OCI-LY7 (cell line): ENCODE results near the gene MPPED1. TPM values are rescaled to one million over a fixed set of nuclear protein-coding genes. Genes with fewer than 3 reads are reported as not detected.

Experiments
- BruUV-seq: library from RNA; stranded (reverse); fragments of 400-500 nt; replicated peaks from 2 replicates; lab custom pipeline; 2021; lab: Mats Ljungman, UMichigan
- CTCF ChIA-PET: fragments of 300-600 bp; sonication (Branson Sonifier 250); formaldehyde crosslinking; loops from one replicate; lab custom pipeline; 2022; ENCODE audit warnings: antibody characterized with exemption; ENCODE audit not compliant: unreplicated experiment; lab: Charles Lee
- POLR2A ChIA-PET: fragments of 300-600 bp; sonication (Branson Sonifier 250); formaldehyde crosslinking; loops from one replicate; lab custom pipeline; 2022; ENCODE audit warnings: antibody characterized with exemption; lab: Charles Lee
- DNase-seq: peaks from one replicate; pipeline ENCODE4 v3.0.0-alpha.2; 2015; ENCODE audit warnings: low spot score
- H2AFZ ChIP-seq: fragments of 200-600 bp; sonication (generic), shearing (Covaris generic); 2 replicates; pipeline ENCODE4 v1.6.1; 2014; ENCODE audit warnings: mild to moderate bottlenecking, antibody characterized with exemption, low read length, moderate library complexity
- H3K27ac ChIP-seq: fragments of 200-600 bp; sonication (generic); 2 replicates; pipeline ENCODE4 v1.5.1; 2014; ENCODE audit warnings: mixed run types, low read depth, mild to moderate bottlenecking, moderate library complexity, low read length, inconsistent platforms; ENCODE audit not compliant: poor library complexity, severe bottlenecking
- H3K36me3 ChIP-seq: fragments of 200-600 bp; sonication (generic); 2 replicates; pipeline ENCODE4 v1.6.1; 2014; ENCODE audit warnings: mild to moderate bottlenecking, antibody characterized with exemption, low read length, moderate library complexity, mixed read lengths; ENCODE audit not compliant: insufficient read depth
- H3K4me1 ChIP-seq: fragments of 200-600 bp; sonication (generic); 2 replicates; pipeline ENCODE4 v1.5.1; 2014; ENCODE audit warnings: mild to moderate bottlenecking, low read length; ENCODE audit not compliant: insufficient read depth, poor library complexity, severe bottlenecking
- H3K4me2 ChIP-seq: fragments of 200-600 bp; sonication (generic); 2 replicates; pipeline ENCODE4 v1.6.1; 2014; ENCODE audit warnings: mild to moderate bottlenecking, low read length
- H3K4me3 ChIP-seq: fragments of 200-600 bp; sonication (generic); 2 replicates; pipeline ENCODE4 v1.5.1; 2014; ENCODE audit warnings: mild to moderate bottlenecking, low read depth, low read length; ENCODE audit not compliant: poor library complexity, severe bottlenecking
- H3K79me2 ChIP-seq: fragments of 200-600 bp; sonication (generic); 2 replicates; pipeline ENCODE4 v1.6.1; 2016; ENCODE audit warnings: low read depth, mild to moderate bottlenecking, low read length, moderate library complexity, mixed read lengths; ENCODE audit not compliant: insufficient read depth
- H3K9me2 ChIP-seq: fragments of 200-600 bp; sonication (generic); 2 replicates; pipeline ENCODE4 v1.6.1; 2016; ENCODE audit warnings: mild to moderate bottlenecking, low read length, mixed read lengths; ENCODE audit not compliant: insufficient read depth
- H3K9me3 ChIP-seq: fragments of 200-600 bp; sonication (generic); 2 replicates; pipeline ENCODE4 v1.6.1; 2014; ENCODE audit warnings: mild to moderate bottlenecking, mixed run types, low read length, mixed read lengths
- H4K20me1 ChIP-seq: fragments of 200-600 bp; sonication (generic); 2 replicates; pipeline ENCODE4 v1.6.1; 2014; ENCODE audit warnings: mild to moderate bottlenecking, antibody characterized with exemption, low read length, moderate library complexity, mixed read lengths; ENCODE audit not compliant: insufficient read depth
- EZH2phosphoT487 ChIP-seq: fragments of 200-600 bp; sonication (generic); IDR thresholded peaks from 2 replicates; pipeline ENCODE4 v1.6.1; 2018; ENCODE audit warnings: low read depth, borderline replicate concordance, mild to moderate bottlenecking, mixed run types, antibody characterized with exemption, low read length, moderate library complexity, mixed read lengths
- intact Hi-C: fragments of 100-400 bp; cut with micrococcal nuclease; formaldehyde crosslinking; loops from one replicate; pipeline ENCODE4 v1.10.0; 2022; ENCODE audit not compliant: unreplicated experiment
- total RNA-seq, 2 experiments: library from RNA; depleted of rRNA in 1 of 2; stranded (reverse); fragments of >200 nt in 1 of 2; shearing (Covaris generic) in 1 of 2; gene quantifications; 2 replicates each; pipeline ENCODE4 v1.2.3, GENCODE V29; 2014 to 2022
- TF ChIP-seq, protein P1 (sequence below): fragments of 200-600 bp; sonication (generic); conservative IDR thresholded peaks from 2 replicates; pipeline ENCODE4 v1.5.1; 2014; ENCODE audit warnings: mild to moderate bottlenecking, antibody characterized with exemption, low read length, moderate library complexity, mixed read lengths

MPPED1 gene
- total RNA-seq, 2 experiments from 2014 or later, result not detected

DNA sequence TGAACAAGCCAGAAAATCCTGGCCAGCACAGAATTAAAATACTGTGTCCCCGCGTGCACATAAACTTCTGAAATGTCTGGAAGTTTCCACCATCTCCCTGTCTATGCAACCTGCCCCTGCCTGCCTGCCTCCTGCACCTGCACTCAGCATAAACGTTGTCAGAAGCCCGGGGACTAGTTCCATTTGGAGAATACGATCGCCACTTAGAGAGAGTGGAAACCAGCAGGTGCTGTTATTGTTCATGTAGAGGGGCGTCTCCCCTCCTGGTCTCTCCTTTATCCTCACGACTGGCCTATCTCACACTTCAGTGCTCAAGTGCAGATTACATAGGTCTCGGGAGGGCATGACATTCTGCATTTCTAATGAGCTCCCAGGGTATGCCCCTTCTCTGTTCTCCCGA lies 35.6 kb downstream of the MPPED1 start:
- Histone ChIP-seq H4K20me1 (no peaks in the 10 kb centered on the region), H3K79me2 (no peaks in the 10 kb centered on the region), H3K9me3 (no peaks in the 10 kb centered on the region), H3K36me3 (no peaks in the 10 kb centered on the region), H3K9me2 (no peaks in the 10 kb centered on the region), H3K4me3 (no peak overlapping the region), H3K4me2 (no peak overlapping the region), H2AFZ (no peak overlapping the region), H3K27ac (no peak overlapping the region), H3K4me1 (no peaks in the 10 kb centered on the region)
- TF ChIP-seq, protein P1, sequence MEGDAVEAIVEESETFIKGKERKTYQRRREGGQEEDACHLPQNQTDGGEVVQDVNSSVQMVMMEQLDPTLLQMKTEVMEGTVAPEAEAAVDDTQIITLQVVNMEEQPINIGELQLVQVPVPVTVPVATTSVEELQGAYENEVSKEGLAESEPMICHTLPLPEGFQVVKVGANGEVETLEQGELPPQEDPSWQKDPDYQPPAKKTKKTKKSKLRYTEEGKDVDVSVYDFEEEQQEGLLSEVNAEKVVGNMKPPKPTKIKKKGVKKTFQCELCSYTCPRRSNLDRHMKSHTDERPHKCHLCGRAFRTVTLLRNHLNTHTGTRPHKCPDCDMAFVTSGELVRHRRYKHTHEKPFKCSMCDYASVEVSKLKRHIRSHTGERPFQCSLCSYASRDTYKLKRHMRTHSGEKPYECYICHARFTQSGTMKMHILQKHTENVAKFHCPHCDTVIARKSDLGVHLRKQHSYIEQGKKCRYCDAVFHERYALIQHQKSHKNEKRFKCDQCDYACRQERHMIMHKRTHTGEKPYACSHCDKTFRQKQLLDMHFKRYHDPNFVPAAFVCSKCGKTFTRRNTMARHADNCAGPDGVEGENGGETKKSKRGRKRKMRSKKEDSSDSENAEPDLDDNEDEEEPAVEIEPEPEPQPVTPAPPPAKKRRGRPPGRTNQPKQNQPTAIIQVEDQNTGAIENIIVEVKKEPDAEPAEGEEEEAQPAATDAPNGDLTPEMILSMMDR, result no peak
- no peak for TF ChIP-seq EZH2phosphoT487
- DNase-seq, result no peak
- CTCF ChIA-PET, result no interaction called here
- POLR2A ChIA-PET, result no interaction called here
- intact Hi-C loops, result no loop called here
- no TSS peak for BruUV-seq

DNA sequence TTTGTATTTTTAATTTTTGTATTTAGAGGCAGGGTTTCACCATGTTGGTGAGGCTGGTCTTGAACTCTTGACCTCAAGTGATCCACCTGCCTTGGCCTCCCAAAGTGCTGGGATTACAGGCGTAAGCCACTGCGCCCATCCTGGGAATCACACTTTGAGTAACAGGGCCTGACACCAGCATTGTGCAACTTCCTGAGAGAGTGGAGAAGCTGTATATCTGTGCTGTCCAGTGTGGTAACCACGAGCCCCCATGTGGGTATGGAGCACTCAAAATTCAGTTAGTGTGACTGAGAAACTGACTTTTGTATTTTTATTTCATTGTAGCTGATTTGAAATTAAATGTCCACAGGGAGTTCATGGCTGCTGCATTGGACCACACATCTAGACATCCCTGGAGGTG lies 36.2 kb downstream of the MPPED1 start:
- ChIA-PET POLR2A (interaction anchor here (0.5 kb wide), 1 partner anchor 358 kb away, joined by 3 read pairs; no protein-coding TSS in a partner anchor), CTCF (no interaction called here)
- Histone ChIP-seq H3K4me2 (no peak overlapping the region), H3K9me2 (no peaks in the 10 kb centered on the region), H3K4me1 (no peaks in the 10 kb centered on the region), H3K4me3 (no peak overlapping the region), H3K27ac (no peak overlapping the region), H2AFZ (no peak overlapping the region), H3K36me3 (no peaks in the 10 kb centered on the region), H3K9me3 (no peaks in the 10 kb centered on the region), H3K79me2 (no peaks in the 10 kb centered on the region), H4K20me1 (no peaks in the 10 kb centered on the region)
- TF ChIP-seq, protein P1, result no peak
- no peak for TF ChIP-seq EZH2phosphoT487
- BruUV-seq, result no TSS peak
- no peak for DNase-seq
- intact Hi-C loops, result no loop called here

DNA sequence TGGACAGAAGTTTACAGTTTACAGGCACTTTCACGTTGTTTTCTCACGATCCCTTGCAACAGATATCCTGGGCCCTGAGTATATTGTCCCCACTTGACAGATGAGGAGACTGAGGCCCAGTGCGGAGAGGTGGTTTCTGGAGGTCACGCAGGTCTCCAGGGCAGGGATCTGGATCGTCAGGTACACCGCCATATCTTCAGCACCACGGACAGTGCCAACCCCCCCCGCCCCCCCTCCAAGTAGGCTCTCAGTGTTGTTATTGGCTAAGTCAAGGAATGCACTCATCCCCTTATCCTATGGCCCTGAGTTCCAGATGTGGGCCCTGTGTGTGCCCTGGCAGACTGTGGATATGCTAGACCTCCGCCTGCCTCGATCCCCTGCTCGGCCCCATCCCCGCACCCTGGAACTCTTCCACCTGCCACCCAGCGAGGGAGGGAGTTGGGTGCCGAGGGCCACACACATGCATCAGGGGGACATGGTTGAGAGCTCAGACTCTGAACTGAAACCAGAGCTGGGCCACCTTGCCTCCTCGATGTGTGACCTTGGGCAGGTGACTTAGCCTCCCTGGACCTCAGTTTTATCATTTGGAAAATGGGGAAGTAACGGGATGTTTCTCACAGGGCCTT lies 37.5 kb downstream of the MPPED1 start:
- Histone ChIP-seq H3K4me2 (no peak overlapping the region), H2AFZ (no peak overlapping the region), H3K9me2 (no peaks in the 10 kb centered on the region), H3K79me2 (no peaks in the 10 kb centered on the region), H3K27ac (no peak overlapping the region), H3K4me3 (no peak overlapping the region), H4K20me1 (no peaks in the 10 kb centered on the region), H3K9me3 (no peaks in the 10 kb centered on the region), H3K4me1 (no peaks in the 10 kb centered on the region), H3K36me3 (no peaks in the 10 kb centered on the region)
- TF ChIP-seq, protein P1, result no peak
- no peak for DNase-seq
- intact Hi-C loops, result no loop called here
- BruUV-seq, result no TSS peak
- ChIA-PET CTCF (no interaction called here), POLR2A (no interaction called here)
